Measurements from ENCODE around the gene SLC13A5. TPM values are rescaled to one million over a fixed set of nuclear protein-coding genes. Genes with fewer than 3 reads are reported as not detected.

The SLC13A5 gene
- total and polyA plus RNA-seq, 9 of the 15 experiments (the other 6 are each of a cell fraction or from before 2014, with no cell fraction given) = 0.04 TPM; not detected in 8

- TF ChIP-seq REST (IDR thresholded peaks at IDR 0.05; ENCODE audit: borderline replicate concordance) (peak; percentile 14; the same call in 1 of the 2 replicates), REST (CRISPR knock-in tag; IDR thresholded peaks at IDR 0.05; ENCODE audit: low read depth) (no peak), ZNF589 (CRISPR knock-in tag; IDR thresholded peaks at IDR 0.05; ENCODE audit: low read depth) (no peak), MXD1 (CRISPR knock-in tag; IDR thresholded peaks at IDR 0.05; ENCODE audit: borderline replicate concordance, poor library complexity, severe bottlenecking) (no peak), CBX8 (IDR thresholded peaks at IDR 0.05; ENCODE audit: borderline replicate concordance, extremely low read depth, low read depth, low read length, poor library complexity, severe bottlenecking) (no peak), PATZ1 (CRISPR knock-in tag; IDR thresholded peaks at IDR 0.05; ENCODE audit: borderline replicate concordance) (no peak), PRDM10 (IDR thresholded peaks at IDR 0.05; ENCODE audit: partially characterized antibody) (peak; percentile 96), MNT (conservative IDR thresholded peaks at IDR 0.05) (0 out of 4 replicates have a peak, but pooled peaks of 1 of the 2 experiments have one; percentile 11)
Measured at GRCh38 chr17:6641247-6641863, 71.8 kb downstream of the SLC13A5 start (continued).
